Activated T-cell treated with anti-CD3 and anti-CD28 coated beads, Interleukin-2, amount 50 U/mL, for 4 hours (primary cell): ENCODE data around the gene NKX2-2. TPM values are rescaled to one million over a fixed set of nuclear protein-coding genes. Genes with fewer than 3 reads are reported as not detected.

Experiments used
- ATAC-seq, 2 donors: fragments of 200-7000 bp; cut with Tn5 transposase; one replicate each; pipeline ENCODE4 v1.10.0; 2021
- DNase-seq: peaks from one replicate; pipeline ENCODE4 v3.0.0-alpha.2; 2020
- H3K27me3 Mint-ChIP-seq: one replicate; pipeline ENCODE4 v1.8.0; 2021; ENCODE audit warnings: low read depth, mixed read lengths
- H3K36me3 Mint-ChIP-seq: one replicate; pipeline ENCODE4 v1.8.0; 2022; ENCODE audit warnings: mixed read lengths; ENCODE audit not compliant: insufficient read depth
- H3K4me1 Mint-ChIP-seq: one replicate; pipeline ENCODE4 v1.8.0; 2021; ENCODE audit warnings: low read depth, mixed read lengths
- H3K4me3 Mint-ChIP-seq: one replicate; pipeline ENCODE4 v1.8.0; 2021; ENCODE audit warnings: mild to moderate bottlenecking, moderate library complexity, mixed read lengths
- H3K9me3 Mint-ChIP-seq: one replicate; pipeline ENCODE4 v1.8.0; 2021; ENCODE audit warnings: mixed read lengths
- total RNA-seq, 3 donors: library from RNA; stranded (reverse); gene quantifications; one replicate each; pipeline ENCODE4 v1.2.1, GENCODE V29; 2021

Gene NKX2-2
- not detected for total RNA-seq

GRCh38 chr20:21513881-21514540, at the start of gene NKX2-2:
NKX2-2 (minus strand) TSS chr20:21514064; CDS start chr20:21513669, 395 bp downstream.
- ATAC-seq = no peak
- no peak for DNase-seq
- no peaks in the 10 kb centered on the region for H3K9me3 Mint-ChIP-seq
- peak within 1 kb of the TSS; percentile 61 for H3K4me3 Mint-ChIP-seq
- peaks cover 1% of the 10 kb centered on the region for H3K36me3 Mint-ChIP-seq
- H3K27me3 Mint-ChIP-seq = peaks cover 76% of the 10 kb centered on the region
- H3K4me1 Mint-ChIP-seq = peaks cover 54% of the 10 kb centered on the region

DNA sequence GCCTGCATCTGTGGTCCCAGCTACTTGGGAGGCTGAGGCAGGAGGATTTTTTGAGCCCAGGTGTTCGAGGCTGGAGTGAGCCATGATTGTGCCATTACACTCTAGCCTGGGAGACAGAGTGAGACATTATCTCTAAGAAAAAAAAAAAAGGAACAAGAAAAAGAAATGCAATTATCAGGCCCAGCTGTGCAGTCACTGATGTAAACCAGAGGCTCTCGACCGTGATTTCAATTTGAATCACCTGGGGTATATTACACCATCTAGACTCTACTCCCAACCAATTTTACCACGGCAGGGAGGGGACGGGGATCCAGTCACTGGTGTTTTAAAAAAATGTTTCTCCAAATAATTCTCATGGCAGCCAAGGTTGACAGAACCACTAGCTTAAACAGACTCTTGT, 48.8 kb upstream of the NKX2-2 start:
- H3K36me3 Mint-ChIP-seq = no peaks in the 10 kb centered on the region
- ATAC-seq (no peak), DNase-seq (no peak)
- peaks cover 3% of the 10 kb centered on the region for H3K27me3 Mint-ChIP-seq
- peaks cover 4% of the 10 kb centered on the region for H3K9me3 Mint-ChIP-seq
- H3K4me3 Mint-ChIP-seq = no peak overlapping the region
- H3K4me1 Mint-ChIP-seq = peaks cover 19% of the 10 kb centered on the region

GRCh38 chr20:21559305-21559704, 45.4 kb upstream of the NKX2-2 start:
- DNase-seq = no peak

GRCh38 chr20:21557241-21558020, 43.6 kb upstream of the NKX2-2 start:
- H3K4me3 Mint-ChIP-seq = peak overlapping the region; percentile 72
- no peak for DNase-seq
- peak; percentile 76 to 82 for ATAC-seq
- no peaks in the 10 kb centered on the region for H3K36me3 Mint-ChIP-seq
- H3K9me3 Mint-ChIP-seq = no peaks in the 10 kb centered on the region
- H3K4me1 Mint-ChIP-seq = peaks cover 54% of the 10 kb centered on the region
- peaks cover 3% of the 10 kb centered on the region for H3K27me3 Mint-ChIP-seq

More at GRCh38 chr20:21559305-21559704, 45.4 kb upstream of the NKX2-2 start:
- peaks cover 49% of the 10 kb centered on the region for H3K4me1 Mint-ChIP-seq
- H3K4me3 Mint-ChIP-seq = peak overlapping the region; percentile 64
- no peaks in the 10 kb centered on the region for H3K36me3 Mint-ChIP-seq
- peaks cover 4% of the 10 kb centered on the region for H3K9me3 Mint-ChIP-seq
- H3K27me3 Mint-ChIP-seq = peaks cover 3% of the 10 kb centered on the region
- peak; percentile 60 to 64 for ATAC-seq

DNA sequence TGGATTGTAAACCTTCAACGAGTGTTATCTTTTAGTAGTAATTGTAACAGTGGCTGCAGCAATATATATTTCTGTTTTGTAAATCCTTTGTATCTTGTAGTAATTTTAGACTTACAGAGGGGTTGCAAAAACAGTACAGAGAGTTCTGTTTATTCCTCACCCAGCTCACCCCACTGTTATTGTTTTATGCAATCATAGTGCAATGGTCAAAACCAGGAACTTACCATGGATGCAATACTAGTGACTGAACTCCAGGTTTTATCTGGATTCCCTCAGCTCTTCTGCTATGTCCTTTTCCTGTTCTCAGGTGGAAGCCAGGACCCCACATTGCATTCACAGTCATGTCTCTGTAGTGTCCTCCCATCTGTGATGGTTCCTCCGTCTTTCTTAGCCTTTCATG, 42.5 kb upstream of the NKX2-2 start:
- H3K9me3 Mint-ChIP-seq = no peaks in the 10 kb centered on the region
- peaks cover 3% of the 10 kb centered on the region for H3K27me3 Mint-ChIP-seq
- H3K4me3 Mint-ChIP-seq = no peak overlapping the region
- ATAC-seq (no peak), DNase-seq (no peak)
- no peaks in the 10 kb centered on the region for H3K36me3 Mint-ChIP-seq
- H3K4me1 Mint-ChIP-seq = peaks cover 54% of the 10 kb centered on the region

DNA sequence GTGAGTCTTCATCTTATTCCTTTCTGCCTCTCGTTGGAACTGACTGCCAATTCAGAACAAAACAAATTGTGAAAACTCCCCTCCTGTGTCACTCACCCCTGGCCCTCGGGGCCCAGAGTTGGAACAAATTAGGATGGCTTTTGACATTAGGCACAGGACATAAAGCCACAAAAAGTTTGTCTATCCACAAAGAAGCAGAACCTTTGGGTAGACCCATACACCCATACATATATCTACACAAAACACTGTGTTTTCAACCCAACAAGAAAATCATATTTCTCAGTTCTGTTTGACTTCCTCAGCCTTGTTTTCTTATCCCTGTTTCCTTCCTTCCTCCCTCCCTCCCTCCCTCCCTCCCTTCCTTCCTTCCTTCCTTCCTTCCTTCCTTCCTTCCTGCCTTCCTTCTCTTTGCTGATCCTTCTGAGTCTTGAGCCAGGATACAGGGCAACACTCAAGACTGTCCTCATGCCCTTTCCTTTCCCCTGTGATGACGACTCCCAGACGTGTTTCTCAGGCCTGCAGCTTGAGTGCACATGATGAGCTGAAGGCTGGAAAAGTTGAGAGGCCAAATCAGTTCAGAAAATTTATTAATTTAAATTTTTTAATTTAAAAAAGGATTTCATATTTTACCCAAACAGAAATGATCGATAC, 41.7 kb upstream of the NKX2-2 start:
- ATAC-seq = no peak
- H3K4me1 Mint-ChIP-seq = peaks cover 54% of the 10 kb centered on the region
- H3K4me3 Mint-ChIP-seq = no peak overlapping the region
- H3K27me3 Mint-ChIP-seq = peaks cover 3% of the 10 kb centered on the region
- DNase-seq = no peak
- H3K9me3 Mint-ChIP-seq = no peaks in the 10 kb centered on the region
- no peaks in the 10 kb centered on the region for H3K36me3 Mint-ChIP-seq

DNA sequence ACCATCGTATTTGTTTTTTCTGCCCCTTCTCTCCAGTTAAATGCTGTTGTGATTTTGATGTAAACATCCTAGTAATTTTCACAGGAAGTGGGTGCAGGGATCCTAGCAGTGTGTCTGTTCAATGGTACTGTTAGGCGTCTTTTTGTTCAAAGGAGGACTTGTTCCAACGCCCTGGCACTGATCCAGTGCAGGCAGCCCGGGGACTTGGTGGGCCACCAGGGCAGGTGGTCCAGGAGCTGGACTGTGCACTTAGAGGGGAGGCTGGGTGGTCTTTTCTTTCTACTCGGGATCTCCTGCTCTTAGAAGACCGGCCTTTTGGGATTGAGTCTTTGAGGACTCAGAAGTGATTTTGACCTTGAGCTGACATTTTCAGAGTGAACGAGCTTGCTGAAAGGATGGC, 41.1 kb upstream of the NKX2-2 start:
- Mint-ChIP-seq H3K4me3 (no peak overlapping the region), H3K27me3 (peaks cover 3% of the 10 kb centered on the region), H3K4me1 (peaks cover 55% of the 10 kb centered on the region), H3K9me3 (no peaks in the 10 kb centered on the region), H3K36me3 (no peaks in the 10 kb centered on the region)
- DNase-seq (no peak), ATAC-seq (no peak)

- Mint-ChIP-seq H3K4me1 (peaks cover 57% of the 10 kb centered on the region), H3K4me3 (no peak overlapping the region), H3K9me3 (no peaks in the 10 kb centered on the region), H3K36me3 (no peaks in the 10 kb centered on the region), H3K27me3 (peaks cover 3% of the 10 kb centered on the region)
- DNase-seq (no peak), ATAC-seq (no peak)
Observed at GRCh38 chr20:21554376-21554890, 40.6 kb upstream of the NKX2-2 start.

DNA sequence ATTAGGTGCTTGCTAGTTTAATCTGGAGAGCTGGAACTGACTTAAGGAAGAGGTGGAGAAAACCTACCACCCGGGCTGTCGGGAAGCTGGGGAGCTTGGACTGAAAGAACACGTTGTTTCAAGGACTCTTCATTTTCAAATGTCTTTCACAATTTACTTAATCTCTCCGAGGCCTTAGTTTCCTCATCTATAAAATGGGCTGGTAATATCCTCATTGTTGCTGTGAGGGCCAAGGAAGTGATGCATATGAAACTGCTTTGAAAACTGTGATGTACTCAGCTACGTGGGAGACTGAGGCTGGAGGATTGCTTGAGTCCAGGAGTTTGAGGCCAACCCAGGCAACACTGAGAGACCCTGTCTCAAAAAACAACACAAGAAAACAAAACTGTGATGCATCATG, 36.7 kb upstream of the NKX2-2 start:
- Mint-ChIP-seq H3K36me3 (no peaks in the 10 kb centered on the region), H3K9me3 (no peaks in the 10 kb centered on the region), H3K4me1 (peaks cover 53% of the 10 kb centered on the region), H3K27me3 (no peaks in the 10 kb centered on the region), H3K4me3 (no peak overlapping the region)
- ATAC-seq = no peak
- DNase-seq = no peak

GRCh38 chr20:21548390-21549035, 34.6 kb upstream of the NKX2-2 start:
- Mint-ChIP-seq H3K4me3 (peak overlapping the region; percentile 49), H3K36me3 (no peaks in the 10 kb centered on the region), H3K9me3 (no peaks in the 10 kb centered on the region), H3K27me3 (no peaks in the 10 kb centered on the region), H3K4me1 (peaks cover 36% of the 10 kb centered on the region)
- peak; percentile 91 to 92 for ATAC-seq
- DNase-seq = no peak

DNA sequence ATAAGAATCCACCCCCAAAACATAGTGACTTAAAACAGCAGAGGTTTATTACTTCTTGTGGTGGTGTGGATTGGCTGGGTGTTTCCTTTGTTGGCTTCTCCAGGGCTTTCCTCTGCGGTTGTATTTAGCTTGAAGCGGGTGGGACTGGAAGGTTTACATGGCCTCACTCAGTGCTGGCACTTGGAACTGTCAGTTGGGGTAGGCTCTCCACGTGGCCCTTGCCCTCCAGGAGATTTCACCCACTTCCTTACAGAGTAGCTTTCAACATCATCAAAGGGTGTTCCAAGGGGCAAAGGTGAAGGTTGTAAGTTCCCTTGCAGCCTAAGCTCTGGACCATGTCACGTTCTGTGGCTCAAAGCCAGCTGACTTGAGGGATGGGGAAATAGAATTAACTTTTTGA, 32.5 kb upstream of the NKX2-2 start:
- ATAC-seq = no peak
- no peak for DNase-seq
- no peaks in the 10 kb centered on the region for H3K36me3 Mint-ChIP-seq
- no peak overlapping the region for H3K4me3 Mint-ChIP-seq
- H3K4me1 Mint-ChIP-seq = peaks cover 36% of the 10 kb centered on the region
- no peaks in the 10 kb centered on the region for H3K27me3 Mint-ChIP-seq
- H3K9me3 Mint-ChIP-seq = no peaks in the 10 kb centered on the region

DNA sequence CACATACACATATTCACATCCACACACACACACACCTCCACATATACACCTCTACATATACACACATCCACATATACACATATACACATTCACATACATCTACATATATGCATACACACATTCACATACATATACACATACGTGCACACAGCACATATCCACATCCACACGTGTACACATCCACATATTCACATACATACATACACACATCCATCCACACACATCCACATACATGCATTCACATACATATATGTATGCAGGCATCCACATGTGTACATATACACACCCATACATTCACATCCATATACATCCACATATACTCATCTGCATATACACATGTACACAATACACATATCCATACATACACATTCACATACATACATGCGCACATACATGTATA, 25.6 kb upstream of the NKX2-2 start:
- H3K36me3 Mint-ChIP-seq = no peaks in the 10 kb centered on the region
- ATAC-seq = no peak

GRCh38 chr20:21534886-21535285, 21.0 kb upstream of the NKX2-2 start:
- Mint-ChIP-seq H3K36me3 (no peaks in the 10 kb centered on the region), H3K4me1 (peaks cover 1% of the 10 kb centered on the region), H3K27me3 (peaks cover 13% of the 10 kb centered on the region), H3K4me3 (no peak overlapping the region), H3K9me3 (no peaks in the 10 kb centered on the region)
- ATAC-seq = no peak
- no peak for DNase-seq

More for the DNA sequence above, 25.6 kb upstream of the NKX2-2 start:
- no peaks in the 10 kb centered on the region for H3K9me3 Mint-ChIP-seq
- DNase-seq = no peak
- H3K4me1 Mint-ChIP-seq = no peaks in the 10 kb centered on the region
- H3K4me3 Mint-ChIP-seq = no peak overlapping the region
- H3K27me3 Mint-ChIP-seq = peaks cover 3% of the 10 kb centered on the region

DNA sequence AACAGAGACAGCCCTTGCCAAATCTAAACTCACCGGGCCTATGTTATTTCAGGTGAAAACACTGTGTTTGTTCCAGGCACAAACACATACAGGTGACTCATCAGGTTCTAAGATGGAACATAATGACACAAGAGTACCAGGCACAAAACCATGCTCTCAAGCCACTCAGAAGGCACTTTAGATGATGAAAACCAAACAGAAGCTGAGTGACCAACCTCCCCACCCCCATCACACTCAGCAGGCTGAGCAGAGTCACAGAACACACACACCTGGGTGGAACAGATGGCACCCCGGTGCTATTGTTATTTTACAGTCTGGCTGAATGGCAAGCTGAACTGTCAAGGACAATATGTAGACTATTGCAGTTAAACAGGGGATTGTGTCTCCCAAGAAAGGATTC, 20.6 kb upstream of the NKX2-2 start:
- no peak for DNase-seq
- no peak for ATAC-seq
- peaks cover 13% of the 10 kb centered on the region for H3K27me3 Mint-ChIP-seq

More for the DNA sequence above, 20.6 kb upstream of the NKX2-2 start:
- H3K4me3 Mint-ChIP-seq = no peak overlapping the region
- H3K9me3 Mint-ChIP-seq = no peaks in the 10 kb centered on the region
- H3K36me3 Mint-ChIP-seq = no peaks in the 10 kb centered on the region
- peaks cover 1% of the 10 kb centered on the region for H3K4me1 Mint-ChIP-seq
